ENCODE measurements around the gene RIT2.
"Not testable (repeated sequence)": the region's sequence is repeated elsewhere in the genome, so short reads cannot be mapped to it uniquely, and the experiment has no call there.

The RIT2 gene

GRCh38 chr18:42807887-42808286, 307.6 kb downstream of the RIT2 start:
- TF ChIP-seq CTCF (IDR thresholded peaks at IDR 0.05; ENCODE audit: insufficient read depth, low read length), result no peak
- TF ChIP-seq SPI1 (IDR thresholded peaks at IDR 0.05; ENCODE audit: borderline replicate concordance, low read depth), result no peak
- no peak for TF ChIP-seq GABPA (IDR thresholded peaks at IDR 0.05; ENCODE audit: low read depth)
- H3K27me3 ChIP-seq (ENCODE audit: insufficient read depth, poor library complexity, severe bottlenecking), result no peaks in the 10 kb centered on the region
- DNase-seq (ENCODE audit: low read depth in 1 of 2, low spot score in 1 of 2), result no peak
- no peak overlapping the region for H3K27ac ChIP-seq (replicated peaks)
- H3K4me3 ChIP-seq (replicated peaks; ENCODE audit: insufficient read depth, low read length), result no peak overlapping the region

GRCh38 chr18:42801706-42802105, 313.8 kb downstream of the RIT2 start:
- Histone ChIP-seq H3K27me3 (ENCODE audit: insufficient read depth, poor library complexity, severe bottlenecking) (peaks cover 3% of the 10 kb centered on the region), H3K27ac (replicated peaks) (no peak overlapping the region), H3K4me3 (replicated peaks; ENCODE audit: insufficient read depth, low read length) (no peak overlapping the region)
- TF ChIP-seq SPI1 (IDR thresholded peaks at IDR 0.05; ENCODE audit: borderline replicate concordance, low read depth), result no peak
- no peak for TF ChIP-seq POLR2AphosphoS5 (IDR thresholded peaks at IDR 0.05; ENCODE audit: low read depth)
- no peak for TF ChIP-seq GABPA (IDR thresholded peaks at IDR 0.05; ENCODE audit: low read depth)
- no peak for TF ChIP-seq REST (IDR thresholded peaks at IDR 0.05; ENCODE audit: insufficient replicate concordance, low read depth)
- TF ChIP-seq CTCF (IDR thresholded peaks at IDR 0.05; ENCODE audit: insufficient read depth, low read length), result no peak
- no peak for DNase-seq (ENCODE audit: low read depth in 1 of 2, low spot score in 1 of 2)

- DNase-seq (ENCODE audit: low read depth in 1 of 2, low spot score in 1 of 2), result no peak
- Histone ChIP-seq H3K27me3 (ENCODE audit: insufficient read depth, poor library complexity, severe bottlenecking) (peaks cover 3% of the 10 kb centered on the region), H3K4me3 (replicated peaks; ENCODE audit: insufficient read depth, low read length) (no peak overlapping the region), H3K27ac (replicated peaks) (no peak overlapping the region)
- no peak for TF ChIP-seq POLR2AphosphoS5 (IDR thresholded peaks at IDR 0.05; ENCODE audit: low read depth)
- TF ChIP-seq SPI1 (IDR thresholded peaks at IDR 0.05; ENCODE audit: borderline replicate concordance, low read depth), result no peak
- TF ChIP-seq CTCF (IDR thresholded peaks at IDR 0.05; ENCODE audit: insufficient read depth, low read length), result no peak
- TF ChIP-seq GABPA (IDR thresholded peaks at IDR 0.05; ENCODE audit: low read depth), result no peak
- TF ChIP-seq REST (IDR thresholded peaks at IDR 0.05; ENCODE audit: insufficient replicate concordance, low read depth), result no peak
Observed at GRCh38 chr18:42798606-42799170, 316.8 kb downstream of the RIT2 start.

GRCh38 chr18:42795213-42795789, 320.2 kb downstream of the RIT2 start:
- not testable (repeated sequence) for H3K27me3 ChIP-seq (ENCODE audit: insufficient read depth, poor library complexity, severe bottlenecking); H3K4me3 ChIP-seq (replicated peaks; ENCODE audit: insufficient read depth, low read length); H3K27ac ChIP-seq (replicated peaks); DNase-seq (ENCODE audit: low read depth in 1 of 2, low spot score in 1 of 2)

Measured in HL-60 (cell line).